GM12874 (cell line): Measurements from ENCODE around the gene SMCO4.

Source experiments
- CTCF ChIP-seq: IDR thresholded peaks from 2 replicates; pipeline ENCODE4 v1.5.1; 2011; ENCODE audit warnings: low read depth, mild to moderate bottlenecking, control low read depth, low read length, moderate library complexity; ENCODE audit not compliant: insufficient read depth

Gene SMCO4

GRCh38 chr11:93525601-93526345 is 17.4 kb downstream of the SMCO4 start:
- no peak for TF ChIP-seq CTCF

GRCh38 chr11:93524858-93525257 is 18.3 kb downstream of the SMCO4 start:
- TF ChIP-seq CTCF: no peak

GRCh38 chr11:93524173-93524536 is 19.0 kb downstream of the SMCO4 start:
- TF ChIP-seq CTCF: no peak

DNA sequence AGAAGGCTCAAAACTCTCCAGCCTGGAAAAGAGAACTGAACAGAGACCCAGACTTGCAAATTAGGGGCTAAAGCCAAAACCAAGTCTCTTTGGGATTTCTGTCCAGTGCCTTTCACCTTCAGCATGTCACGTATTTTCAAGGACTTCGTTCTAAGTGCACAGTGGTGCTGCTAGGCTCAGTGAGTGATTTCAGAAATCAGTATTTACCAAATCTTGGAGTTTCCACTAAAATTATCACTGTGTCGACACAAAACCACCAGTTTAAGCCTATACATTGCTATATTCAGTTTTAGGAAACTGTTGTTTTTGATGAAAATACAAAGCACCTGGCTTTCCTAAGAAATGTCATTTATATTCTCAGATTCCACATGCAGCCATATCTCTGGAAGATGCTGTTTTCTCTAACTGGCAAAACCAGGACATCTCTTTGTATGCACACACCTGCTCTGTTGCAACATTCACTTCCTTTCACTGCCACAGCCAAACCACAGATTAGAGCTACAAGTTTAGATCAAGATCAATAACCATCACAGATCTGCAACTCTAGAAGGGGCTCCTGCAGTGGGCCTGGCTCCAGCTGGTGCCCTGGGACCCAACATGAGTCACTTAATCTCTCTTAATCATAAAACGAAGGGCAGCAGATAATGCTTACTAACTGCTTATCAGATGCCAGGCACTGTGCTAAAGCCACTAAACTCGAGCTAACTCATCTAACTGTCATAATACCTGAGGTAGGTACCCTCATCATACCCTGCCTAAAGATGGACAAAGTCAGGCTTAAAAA is 22.3 kb downstream of the SMCO4 start:
- TF ChIP-seq CTCF: no peak

DNA sequence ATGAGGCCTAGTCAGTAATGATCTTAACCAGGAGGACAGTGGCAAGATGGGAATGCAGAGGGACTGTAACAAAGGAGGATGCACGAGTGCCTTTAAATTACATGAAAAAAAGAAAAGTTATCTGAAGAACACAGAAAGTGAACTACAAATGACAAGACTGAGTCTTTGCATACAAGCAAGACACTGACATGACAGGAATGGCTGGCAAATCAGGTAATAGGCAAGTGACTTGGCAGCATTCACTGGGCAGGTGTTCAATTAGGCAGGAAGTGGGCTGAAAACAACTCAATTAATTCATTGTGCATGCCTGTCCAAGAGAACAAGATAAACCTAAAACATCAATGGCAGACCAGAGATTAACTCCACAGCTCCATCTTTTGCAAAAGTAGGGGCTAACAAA is 24.0 kb downstream of the SMCO4 start:
- no peak for TF ChIP-seq CTCF

- no peak for TF ChIP-seq CTCF
Observed at GRCh38 chr11:93518081-93518480, 25.1 kb downstream of the SMCO4 start.

DNA sequence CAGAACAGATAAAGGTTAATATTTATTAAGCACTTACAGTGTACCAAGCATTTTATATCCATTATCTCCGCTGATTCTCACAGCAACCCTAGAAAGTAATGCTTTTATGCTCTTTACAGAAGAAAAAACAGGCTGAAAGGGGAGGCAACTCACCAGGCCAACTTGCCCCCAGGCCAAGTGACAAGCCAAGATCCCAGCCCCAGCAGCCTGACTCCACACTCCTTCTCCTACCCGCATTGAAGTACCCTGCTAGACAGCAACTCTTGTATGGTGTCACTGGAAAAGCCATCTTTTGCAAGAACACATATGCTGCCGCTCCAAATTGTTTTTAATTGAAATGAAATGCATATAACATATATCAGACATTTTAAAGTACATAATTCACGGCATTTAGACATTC is 25.6 kb downstream of the SMCO4 start:
- TF ChIP-seq CTCF: no peak
